ENCODE data around the gene SEL1L3.

The SEL1L3 gene

GRCh38 chr4:25795566-25796454, 67.0 kb downstream of the SEL1L3 start:
- H3K4me3 ChIP-seq (ENCODE audit: insufficient read depth, low read depth, low read length) = no peak overlapping the region
- H3K27me3 ChIP-seq (ENCODE audit: control insufficient read depth, insufficient read depth, low read length, poor library complexity, severe bottlenecking) = no peaks in the 10 kb centered on the region
- WGBS, 2 experiments = 37 to 44% methylated on average over 12 of the region's 12 CpGs
- H3K4me1 ChIP-seq (ENCODE audit: control insufficient read depth, insufficient read depth, low read length) = peaks cover 12% of the 10 kb centered on the region
- no peaks in the 10 kb centered on the region for H3K36me3 ChIP-seq (ENCODE audit: control insufficient read depth, insufficient read depth, low read length)
- H3K9me3 ChIP-seq (ENCODE audit: control insufficient read depth, low read length) = no peaks in the 10 kb centered on the region
- peak overlapping the region; percentile 89 for H3K27ac ChIP-seq (ENCODE audit: insufficient read depth, low read depth, low read length, poor library complexity, severe bottlenecking)

GRCh38 chr4:25795091-25795490, 67.7 kb downstream of the SEL1L3 start:
- WGBS, 2 experiments = 98 to 99% methylated on average over 2 to 4 of the region's 4 CpGs
- no peak overlapping the region for H3K27ac ChIP-seq (ENCODE audit: insufficient read depth, low read depth, low read length, poor library complexity, severe bottlenecking)
- no peaks in the 10 kb centered on the region for H3K9me3 ChIP-seq (ENCODE audit: control insufficient read depth, low read length)

GRCh38 chr4:25792876-25793275, 69.9 kb downstream of the SEL1L3 start:
- H3K27me3 ChIP-seq (ENCODE audit: control insufficient read depth, insufficient read depth, low read length, poor library complexity, severe bottlenecking) = no peaks in the 10 kb centered on the region
- no peak overlapping the region for H3K27ac ChIP-seq (ENCODE audit: insufficient read depth, low read depth, low read length, poor library complexity, severe bottlenecking)
- H3K36me3 ChIP-seq (ENCODE audit: control insufficient read depth, insufficient read depth, low read length) = no peaks in the 10 kb centered on the region
- H3K4me3 ChIP-seq (ENCODE audit: insufficient read depth, low read depth, low read length) = no peak overlapping the region
- whole genome bisulfite sequencing, 2 experiments = 94 to 95% methylated on average over 4 of the region's 4 CpGs
- peaks cover 12% of the 10 kb centered on the region for H3K4me1 ChIP-seq (ENCODE audit: control insufficient read depth, insufficient read depth, low read length)
- H3K9me3 ChIP-seq (ENCODE audit: control insufficient read depth, low read length) = no peaks in the 10 kb centered on the region

More at GRCh38 chr4:25795091-25795490, 67.7 kb downstream of the SEL1L3 start:
- H3K4me1 ChIP-seq (ENCODE audit: control insufficient read depth, insufficient read depth, low read length) = peaks cover 12% of the 10 kb centered on the region
- no peaks in the 10 kb centered on the region for H3K36me3 ChIP-seq (ENCODE audit: control insufficient read depth, insufficient read depth, low read length)
- H3K27me3 ChIP-seq (ENCODE audit: control insufficient read depth, insufficient read depth, low read length, poor library complexity, severe bottlenecking) = no peaks in the 10 kb centered on the region
- no peak overlapping the region for H3K4me3 ChIP-seq (ENCODE audit: insufficient read depth, low read depth, low read length)

GRCh38 chr4:25792200-25792791, 70.5 kb downstream of the SEL1L3 start:
- H3K4me3 ChIP-seq (ENCODE audit: insufficient read depth, low read depth, low read length) = no peak overlapping the region
- no peak overlapping the region for H3K27ac ChIP-seq (ENCODE audit: insufficient read depth, low read depth, low read length, poor library complexity, severe bottlenecking)
- no peaks in the 10 kb centered on the region for H3K36me3 ChIP-seq (ENCODE audit: control insufficient read depth, insufficient read depth, low read length)
- WGBS, 2 experiments = 76 to 78% methylated on average over 5 of the region's 5 CpGs
- H3K9me3 ChIP-seq (ENCODE audit: control insufficient read depth, low read length) = no peaks in the 10 kb centered on the region
- H3K27me3 ChIP-seq (ENCODE audit: control insufficient read depth, insufficient read depth, low read length, poor library complexity, severe bottlenecking) = no peaks in the 10 kb centered on the region
- H3K4me1 ChIP-seq (ENCODE audit: control insufficient read depth, insufficient read depth, low read length) = peaks cover 12% of the 10 kb centered on the region

GRCh38 chr4:25790024-25790423, 72.8 kb downstream of the SEL1L3 start:
- WGBS, 2 experiments = 93 to 96% methylated on average over 5 of the region's 5 CpGs
- H3K27me3 ChIP-seq (ENCODE audit: control insufficient read depth, insufficient read depth, low read length, poor library complexity, severe bottlenecking) = no peaks in the 10 kb centered on the region
- no peaks in the 10 kb centered on the region for H3K4me1 ChIP-seq (ENCODE audit: control insufficient read depth, insufficient read depth, low read length)
- H3K4me3 ChIP-seq (ENCODE audit: insufficient read depth, low read depth, low read length) = no peak overlapping the region
- no peaks in the 10 kb centered on the region for H3K9me3 ChIP-seq (ENCODE audit: control insufficient read depth, low read length)
- no peaks in the 10 kb centered on the region for H3K36me3 ChIP-seq (ENCODE audit: control insufficient read depth, insufficient read depth, low read length)
- no peak overlapping the region for H3K27ac ChIP-seq (ENCODE audit: insufficient read depth, low read depth, low read length, poor library complexity, severe bottlenecking)

- H3K27me3 ChIP-seq (ENCODE audit: control insufficient read depth, insufficient read depth, low read length, poor library complexity, severe bottlenecking) = no peaks in the 10 kb centered on the region
- no peaks in the 10 kb centered on the region for H3K4me1 ChIP-seq (ENCODE audit: control insufficient read depth, insufficient read depth, low read length)
- no peaks in the 10 kb centered on the region for H3K9me3 ChIP-seq (ENCODE audit: control insufficient read depth, low read length)
- H3K27ac ChIP-seq (ENCODE audit: insufficient read depth, low read depth, low read length, poor library complexity, severe bottlenecking) = no peak overlapping the region
- 82 to 84% methylated on average over 4 of the region's 4 CpGs for WGBS, 2 experiments
- no peak overlapping the region for H3K4me3 ChIP-seq (ENCODE audit: insufficient read depth, low read depth, low read length)
- no peaks in the 10 kb centered on the region for H3K36me3 ChIP-seq (ENCODE audit: control insufficient read depth, insufficient read depth, low read length)
These were observed 74.0 kb downstream of the SEL1L3 start for GRCh38 chr4:25788703-25789238.

- 94 to 96% methylated on average over 4 of the region's 4 CpGs for WGBS, 2 experiments
- Histone ChIP-seq H3K27ac (ENCODE audit: insufficient read depth, low read depth, low read length, poor library complexity, severe bottlenecking) (no peak overlapping the region), H3K4me3 (ENCODE audit: insufficient read depth, low read depth, low read length) (no peak overlapping the region), H3K27me3 (ENCODE audit: control insufficient read depth, insufficient read depth, low read length, poor library complexity, severe bottlenecking) (no peaks in the 10 kb centered on the region), H3K36me3 (ENCODE audit: control insufficient read depth, insufficient read depth, low read length) (no peaks in the 10 kb centered on the region), H3K4me1 (ENCODE audit: control insufficient read depth, insufficient read depth, low read length) (no peaks in the 10 kb centered on the region), H3K9me3 (ENCODE audit: control insufficient read depth, low read length) (no peaks in the 10 kb centered on the region)
These were observed 76.2 kb downstream of the SEL1L3 start for GRCh38 chr4:25786497-25787065.

- no peak overlapping the region for H3K4me3 ChIP-seq (ENCODE audit: insufficient read depth, low read depth, low read length)
- no peak overlapping the region for H3K27ac ChIP-seq (ENCODE audit: insufficient read depth, low read depth, low read length, poor library complexity, severe bottlenecking)
- H3K27me3 ChIP-seq (ENCODE audit: control insufficient read depth, insufficient read depth, low read length, poor library complexity, severe bottlenecking) = no peaks in the 10 kb centered on the region
- no peaks in the 10 kb centered on the region for H3K36me3 ChIP-seq (ENCODE audit: control insufficient read depth, insufficient read depth, low read length)
- 91 to 95% methylated on average over 9 of the region's 9 CpGs for WGBS, 2 experiments
- H3K4me1 ChIP-seq (ENCODE audit: control insufficient read depth, insufficient read depth, low read length) = no peaks in the 10 kb centered on the region
- H3K9me3 ChIP-seq (ENCODE audit: control insufficient read depth, low read length) = no peaks in the 10 kb centered on the region
These were observed 78.8 kb downstream of the SEL1L3 start for GRCh38 chr4:25783943-25784342.

- Histone ChIP-seq H3K4me3 (ENCODE audit: insufficient read depth, low read depth, low read length) (no peak overlapping the region), H3K27ac (ENCODE audit: insufficient read depth, low read depth, low read length, poor library complexity, severe bottlenecking) (no peak overlapping the region), H3K27me3 (ENCODE audit: control insufficient read depth, insufficient read depth, low read length, poor library complexity, severe bottlenecking) (no peaks in the 10 kb centered on the region), H3K36me3 (ENCODE audit: control insufficient read depth, insufficient read depth, low read length) (no peaks in the 10 kb centered on the region), H3K9me3 (ENCODE audit: control insufficient read depth, low read length) (no peaks in the 10 kb centered on the region), H3K4me1 (ENCODE audit: control insufficient read depth, insufficient read depth, low read length) (no peaks in the 10 kb centered on the region)
- 89 to 93% methylated on average over 1 of the region's 1 CpG for WGBS, 2 experiments
These were observed 79.7 kb downstream of the SEL1L3 start for GRCh38 chr4:25783126-25783525.

- Histone ChIP-seq H3K4me3 (ENCODE audit: insufficient read depth, low read depth, low read length) (no peak overlapping the region), H3K4me1 (ENCODE audit: control insufficient read depth, insufficient read depth, low read length) (no peaks in the 10 kb centered on the region), H3K27ac (ENCODE audit: insufficient read depth, low read depth, low read length, poor library complexity, severe bottlenecking) (no peak overlapping the region), H3K36me3 (ENCODE audit: control insufficient read depth, insufficient read depth, low read length) (no peaks in the 10 kb centered on the region), H3K9me3 (ENCODE audit: control insufficient read depth, low read length) (no peaks in the 10 kb centered on the region), H3K27me3 (ENCODE audit: control insufficient read depth, insufficient read depth, low read length, poor library complexity, severe bottlenecking) (no peaks in the 10 kb centered on the region)
- 87 to 88% methylated on average over 7 of the region's 7 CpGs for WGBS, 2 experiments
These were observed 80.3 kb downstream of the SEL1L3 start for GRCh38 chr4:25782482-25782881.
